Measurements from ENCODE around the gene SEPTIN6. TPM values are rescaled to one million over a fixed set of nuclear protein-coding genes. Genes with fewer than 3 reads are reported as not detected.

SEPTIN6 gene
- total RNA-seq, 1 donor from 2014 or later = 24.7 TPM

DNA sequence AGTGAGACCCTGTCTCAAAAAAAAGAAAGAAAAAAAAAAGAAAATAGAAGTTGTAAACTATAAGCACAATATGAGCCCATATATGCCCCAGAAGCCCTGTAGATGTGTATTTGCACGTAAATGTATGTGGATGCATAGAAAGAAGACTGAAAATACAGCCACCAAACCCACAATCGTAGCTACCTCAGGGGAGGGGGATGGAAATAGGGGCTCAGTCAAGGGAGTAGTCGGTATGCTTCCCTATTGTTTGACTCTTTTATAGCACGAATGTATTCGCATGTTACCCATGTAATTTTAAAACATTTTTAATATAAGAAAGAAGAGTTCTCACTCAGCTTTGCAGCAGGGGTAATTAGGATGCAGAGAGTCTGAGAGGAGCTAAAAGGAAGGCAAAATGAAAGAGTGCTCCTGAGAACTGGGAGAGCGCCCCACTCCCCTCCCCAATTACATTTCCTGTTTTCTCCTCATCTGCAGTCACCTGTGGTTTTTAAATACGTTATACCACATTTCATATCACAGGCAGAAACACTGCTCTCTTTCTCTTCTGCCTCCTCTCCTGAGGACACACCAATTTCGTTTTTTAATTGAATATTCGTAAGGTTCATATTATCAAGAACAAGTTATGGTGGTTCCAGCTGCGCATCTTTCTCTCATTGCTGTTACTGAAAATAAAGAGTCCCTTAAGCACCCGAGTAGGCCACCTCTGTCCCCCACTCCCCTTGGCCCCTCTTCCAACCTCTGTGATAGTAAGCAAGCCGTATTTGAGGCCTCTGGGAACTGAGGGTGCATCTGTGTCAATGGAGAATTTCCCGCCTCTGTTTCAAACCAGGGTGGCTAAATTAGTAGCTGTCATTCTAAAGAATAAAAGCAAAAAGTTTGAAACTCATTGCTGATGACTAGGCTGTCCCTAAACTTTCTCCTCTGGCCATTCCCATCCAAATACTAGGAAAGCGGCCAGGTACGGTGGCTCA, 10.7 kb downstream of the SEPTIN6 start:
- TF ChIP-seq EZH2 (IDR thresholded peaks at IDR 0.05; ENCODE audit: insufficient read depth, low read length) = no peak
- TF ChIP-seq, protein P1, sequence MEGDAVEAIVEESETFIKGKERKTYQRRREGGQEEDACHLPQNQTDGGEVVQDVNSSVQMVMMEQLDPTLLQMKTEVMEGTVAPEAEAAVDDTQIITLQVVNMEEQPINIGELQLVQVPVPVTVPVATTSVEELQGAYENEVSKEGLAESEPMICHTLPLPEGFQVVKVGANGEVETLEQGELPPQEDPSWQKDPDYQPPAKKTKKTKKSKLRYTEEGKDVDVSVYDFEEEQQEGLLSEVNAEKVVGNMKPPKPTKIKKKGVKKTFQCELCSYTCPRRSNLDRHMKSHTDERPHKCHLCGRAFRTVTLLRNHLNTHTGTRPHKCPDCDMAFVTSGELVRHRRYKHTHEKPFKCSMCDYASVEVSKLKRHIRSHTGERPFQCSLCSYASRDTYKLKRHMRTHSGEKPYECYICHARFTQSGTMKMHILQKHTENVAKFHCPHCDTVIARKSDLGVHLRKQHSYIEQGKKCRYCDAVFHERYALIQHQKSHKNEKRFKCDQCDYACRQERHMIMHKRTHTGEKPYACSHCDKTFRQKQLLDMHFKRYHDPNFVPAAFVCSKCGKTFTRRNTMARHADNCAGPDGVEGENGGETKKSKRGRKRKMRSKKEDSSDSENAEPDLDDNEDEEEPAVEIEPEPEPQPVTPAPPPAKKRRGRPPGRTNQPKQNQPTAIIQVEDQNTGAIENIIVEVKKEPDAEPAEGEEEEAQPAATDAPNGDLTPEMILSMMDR (IDR thresholded peaks at IDR 0.05; ENCODE audit: insufficient read depth, low read depth, low read length) = no peak
- no peaks in the 10 kb centered on the region for H3K27me3 Mint-ChIP-seq (ENCODE audit: low read depth, unreplicated experiment)
- no peak overlapping the region for H3K9ac ChIP-seq (ENCODE audit: low read length)
- no peak overlapping the region for H3K4me2 ChIP-seq (ENCODE audit: low read length)
- DNase-seq (ENCODE audit: low read depth) = no peak
- peak; percentile 37 for FAIRE-seq
- H3K79me2 ChIP-seq (ENCODE audit: insufficient read depth, low read length) = no peaks in the 10 kb centered on the region
- H3K9me3 Mint-ChIP-seq (ENCODE audit: unreplicated experiment) = no peaks in the 10 kb centered on the region
- H3K4me3 ChIP-seq (ENCODE audit: insufficient read depth, low read depth, low read length) = no peak overlapping the region
- peaks cover 5% of the 10 kb centered on the region for H3K4me1 Mint-ChIP-seq (ENCODE audit: low read depth, unreplicated experiment)
- H3K27me3 ChIP-seq (ENCODE audit: insufficient read depth, low read length) = no peaks in the 10 kb centered on the region
- H3K36me3 ChIP-seq (ENCODE audit: insufficient read depth, low read length) = no peaks in the 10 kb centered on the region
- H3K4me3 Mint-ChIP-seq (ENCODE audit: unreplicated experiment) = no peak overlapping the region
- H2AFZ ChIP-seq (ENCODE audit: low read depth, low read length) = no peak overlapping the region
- no peaks in the 10 kb centered on the region for H3K36me3 Mint-ChIP-seq (ENCODE audit: low read depth, unreplicated experiment)
- no peaks in the 10 kb centered on the region for H3K9me3 ChIP-seq (ENCODE audit: insufficient read depth, low read depth, low read length)
- no peaks in the 10 kb centered on the region for H4K20me1 ChIP-seq (ENCODE audit: insufficient read depth, low read length)
- no peak overlapping the region for H3K27ac Mint-ChIP-seq (ENCODE audit: unreplicated experiment)
- H3K4me1 ChIP-seq (ENCODE audit: insufficient read depth, low read length) = no peaks in the 10 kb centered on the region
- no peak overlapping the region for H3K27ac ChIP-seq (ENCODE audit: low read depth, low read length)

GRCh38 chrX:119677654-119677981, 15.3 kb downstream of the SEPTIN6 start:
- H3K4me1 ChIP-seq (ENCODE audit: insufficient read depth, low read length) = no peaks in the 10 kb centered on the region
- Mint-ChIP-seq H3K27ac (ENCODE audit: unreplicated experiment) (no peak overlapping the region), H3K36me3 (ENCODE audit: low read depth, unreplicated experiment) (no peaks in the 10 kb centered on the region), H3K27me3 (ENCODE audit: low read depth, unreplicated experiment) (no peaks in the 10 kb centered on the region), H3K9me3 (ENCODE audit: unreplicated experiment) (no peaks in the 10 kb centered on the region), H3K4me1 (ENCODE audit: low read depth, unreplicated experiment) (no peaks in the 10 kb centered on the region), H3K4me3 (ENCODE audit: unreplicated experiment) (no peak overlapping the region)
- H3K79me2 ChIP-seq (ENCODE audit: insufficient read depth, low read length) = no peaks in the 10 kb centered on the region
- DNase-seq (ENCODE audit: low read depth) (no peak), FAIRE-seq (no peak)
- no peaks in the 10 kb centered on the region for H4K20me1 ChIP-seq (ENCODE audit: insufficient read depth, low read length)
- no peak overlapping the region for H3K4me3 ChIP-seq (ENCODE audit: insufficient read depth, low read depth, low read length)
- no peak overlapping the region for H2AFZ ChIP-seq (ENCODE audit: low read depth, low read length)
- H3K9me3 ChIP-seq (ENCODE audit: insufficient read depth, low read depth, low read length) = no peaks in the 10 kb centered on the region
- H3K4me2 ChIP-seq (ENCODE audit: low read length) = no peak overlapping the region
- TF ChIP-seq, protein P1 (IDR thresholded peaks at IDR 0.05; ENCODE audit: insufficient read depth, low read depth, low read length) = no peak
- no peak for TF ChIP-seq EZH2 (IDR thresholded peaks at IDR 0.05; ENCODE audit: insufficient read depth, low read length)
- H3K27me3 ChIP-seq (ENCODE audit: insufficient read depth, low read length) = no peaks in the 10 kb centered on the region
- H3K27ac ChIP-seq (ENCODE audit: low read depth, low read length) = no peak overlapping the region
- H3K9ac ChIP-seq (ENCODE audit: low read length) = no peak overlapping the region
- no peaks in the 10 kb centered on the region for H3K36me3 ChIP-seq (ENCODE audit: insufficient read depth, low read length)

All from astrocyte (in vitro differentiated cells and primary cell).